ENCODE measurements around the gene CLDN2. TPM values are rescaled to one million over a fixed set of nuclear protein-coding genes. Genes with fewer than 3 reads are reported as not detected.

CLDN2 gene
- total RNA-seq, 1 donor from 2014 or later = 0.06 TPM

DNA sequence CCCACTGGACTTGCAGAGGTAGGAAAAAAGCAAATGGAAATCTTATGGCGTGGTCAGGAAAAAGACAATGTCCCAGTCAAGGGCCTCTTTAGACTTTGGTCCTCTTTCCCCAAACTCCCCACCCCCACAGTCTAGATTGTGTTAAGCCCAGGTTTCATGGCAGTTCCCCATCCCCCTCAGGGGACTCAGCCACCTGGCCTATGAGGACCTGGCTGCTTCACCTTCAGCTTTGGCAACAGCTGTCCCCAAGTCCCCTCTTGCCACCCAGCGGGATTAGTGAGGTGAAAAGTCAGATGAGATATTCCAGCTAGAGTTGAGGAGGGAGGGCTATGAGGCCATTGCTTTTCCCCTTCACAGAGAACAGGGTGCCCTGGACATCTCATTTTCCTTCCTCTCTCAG is 17.5 kb upstream of the CLDN2 start:
- H3K4me3 ChIP-seq (ENCODE audit: low read depth, low read length) = no peak overlapping the region
- no peak for DNase-seq (ENCODE audit: low read depth)
- TF ChIP-seq CTCF (conservative IDR thresholded peaks at IDR 0.05; ENCODE audit: low read depth, low read length) = no peak

DNA sequence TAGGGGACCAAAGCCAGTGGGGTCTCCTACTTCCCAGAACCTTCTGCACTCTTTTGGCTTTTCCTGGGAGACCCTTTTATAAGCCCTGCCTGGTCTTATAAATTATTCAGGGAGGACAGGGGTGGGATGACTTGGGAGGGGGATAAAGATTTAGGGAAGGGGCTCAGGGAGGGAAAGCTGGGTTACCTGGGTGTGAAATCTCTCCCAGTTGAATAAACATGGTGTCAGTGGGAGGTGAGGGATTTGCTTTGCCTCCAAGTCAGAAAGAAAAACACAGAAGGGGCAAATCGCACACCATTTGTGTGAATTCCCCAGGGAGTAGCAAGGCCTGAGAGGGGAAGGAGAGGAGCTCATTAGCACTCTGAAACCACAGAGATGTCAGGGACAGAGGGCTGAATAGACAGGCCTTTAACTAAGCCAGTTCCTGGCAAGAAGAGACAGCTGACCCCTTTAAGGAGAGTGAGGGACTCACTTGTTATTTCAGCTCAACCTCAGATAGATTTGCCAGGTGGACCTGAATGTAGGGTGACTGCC is 16.8 kb upstream of the CLDN2 start, which contains the start of gene RIPPLY1:
Gene RIPPLY1, minus strand, starts transcription at position 51 of the 534 bp plus-strand sequence. CDS start 54 bp downstream, outside the sequence.
- DNase-seq (ENCODE audit: low read depth) = no peak
- TF ChIP-seq CTCF (conservative IDR thresholded peaks at IDR 0.05; ENCODE audit: low read depth, low read length) = no peak
- no peak within 1 kb of the TSS for H3K4me3 ChIP-seq (ENCODE audit: low read depth, low read length)

DNA sequence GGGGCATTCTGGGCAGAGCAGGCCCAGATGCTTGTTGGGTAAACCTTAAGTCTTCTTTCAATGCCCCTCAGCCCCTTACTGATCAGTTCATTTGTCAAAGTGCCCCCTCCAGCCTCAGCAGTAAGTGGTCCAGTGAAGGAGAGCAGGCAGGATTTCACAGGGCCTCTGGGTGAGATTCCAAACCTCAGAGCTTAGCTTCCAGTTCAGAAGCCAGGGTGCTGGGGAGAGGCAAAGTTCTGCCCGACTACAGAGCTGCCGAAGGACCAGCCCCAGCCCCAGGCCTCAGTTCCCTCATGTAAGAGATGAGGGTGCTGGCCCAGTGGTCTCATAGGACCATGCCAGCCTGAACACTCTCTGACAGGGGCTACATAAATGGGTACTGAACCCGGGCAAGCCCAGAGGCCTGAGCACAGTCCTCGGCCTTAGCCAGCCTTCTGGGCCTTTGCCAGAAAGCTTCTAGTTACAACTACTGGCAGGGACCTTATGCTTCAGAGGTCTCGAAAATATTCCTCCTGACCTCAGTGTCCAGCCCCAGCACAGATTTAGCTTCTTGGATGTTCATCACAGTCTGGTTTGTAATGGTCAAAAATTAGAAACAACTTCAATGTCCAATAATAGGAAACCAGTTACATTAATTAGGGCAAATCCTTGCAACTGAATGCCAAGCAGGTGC is 16.2 kb upstream of the CLDN2 start:
- no peak for TF ChIP-seq CTCF (conservative IDR thresholded peaks at IDR 0.05; ENCODE audit: low read depth, low read length)
- H3K4me3 ChIP-seq (ENCODE audit: low read depth, low read length) = no peak overlapping the region
- no peak for DNase-seq (ENCODE audit: low read depth)

GRCh38 chrX:106905064-106905708 is 15.0 kb upstream of the CLDN2 start:
- no peak overlapping the region for H3K4me3 ChIP-seq (ENCODE audit: low read depth, low read length)
- no peak for TF ChIP-seq CTCF (conservative IDR thresholded peaks at IDR 0.05; ENCODE audit: low read depth, low read length)
- no peak for DNase-seq (ENCODE audit: low read depth)

GRCh38 chrX:106906361-106906760 is 13.8 kb upstream of the CLDN2 start:
- TF ChIP-seq CTCF (conservative IDR thresholded peaks at IDR 0.05; ENCODE audit: low read depth, low read length) = no peak
- no peak for DNase-seq (ENCODE audit: low read depth)
- no peak overlapping the region for H3K4me3 ChIP-seq (ENCODE audit: low read depth, low read length)

- TF ChIP-seq CTCF (conservative IDR thresholded peaks at IDR 0.05; ENCODE audit: low read depth, low read length) = no peak
- no peak for DNase-seq (ENCODE audit: low read depth)
- H3K4me3 ChIP-seq (ENCODE audit: low read depth, low read length) = no peak overlapping the region
Observed at GRCh38 chrX:106912864-106913263, 7.3 kb upstream of the CLDN2 start.
